Measurements from ENCODE around the gene ADD1.

DNA sequence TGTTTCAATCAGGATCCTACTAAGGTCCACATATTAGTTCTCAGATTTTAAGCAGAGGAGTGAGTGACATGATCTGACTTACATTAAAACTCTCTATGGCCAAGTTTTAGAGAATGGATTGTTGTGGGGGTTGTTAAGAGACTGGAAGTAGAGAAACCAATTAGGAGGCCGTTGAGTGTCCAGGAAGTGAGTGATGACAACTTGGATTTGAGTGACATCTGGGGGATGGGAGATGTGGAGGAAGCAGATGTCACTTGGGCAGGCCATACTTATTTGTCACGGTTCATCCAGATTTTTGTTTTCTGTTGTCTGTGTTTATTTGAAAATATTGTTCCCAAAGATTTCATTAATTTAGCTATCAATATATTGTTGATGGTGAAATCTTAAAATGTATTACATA lies 28.3 kb downstream of the ADD1 start:
- no peak for TF ChIP-seq CTCF (optimal IDR thresholded peaks at IDR 0.05 in 1 of 3, IDR thresholded peaks at IDR 0.05 in 1 of 3, conservative IDR thresholded peaks at IDR 0.05 in 1 of 3; ENCODE audit: extremely low read depth in 1 of 3, insufficient read depth in 2 of 3, low read length in 3 of 3)
- no peak for TF ChIP-seq EZH2 (IDR thresholded peaks at IDR 0.05; ENCODE audit: low read length)
